Myocyte (in vitro differentiated cells): ENCODE measurements around the gene AAMP. TPM values are rescaled to one million over a fixed set of nuclear protein-coding genes. Genes with fewer than 3 reads are reported as not detected.

Source experiments
- DNase-seq: peaks from one replicate; pipeline ENCODE4 v3.0.0-alpha.2; 2012; ENCODE audit warnings: low read depth
- microRNA-seq: library from miRNA; unstranded; fragments of <30 nt; microRNA quantifications from one replicate; pipeline ENCODE4, GENCODE V29; 2016
- total RNA-seq: library from RNA; depleted of rRNA; stranded (reverse); fragments of >200 nt; gene quantifications from 2 replicates; pipeline ENCODE4 v1.2.3, GENCODE V29; 2014

Gene AAMP
- total RNA-seq, 1 donor from 2014 or later: 198 TPM

DNA sequence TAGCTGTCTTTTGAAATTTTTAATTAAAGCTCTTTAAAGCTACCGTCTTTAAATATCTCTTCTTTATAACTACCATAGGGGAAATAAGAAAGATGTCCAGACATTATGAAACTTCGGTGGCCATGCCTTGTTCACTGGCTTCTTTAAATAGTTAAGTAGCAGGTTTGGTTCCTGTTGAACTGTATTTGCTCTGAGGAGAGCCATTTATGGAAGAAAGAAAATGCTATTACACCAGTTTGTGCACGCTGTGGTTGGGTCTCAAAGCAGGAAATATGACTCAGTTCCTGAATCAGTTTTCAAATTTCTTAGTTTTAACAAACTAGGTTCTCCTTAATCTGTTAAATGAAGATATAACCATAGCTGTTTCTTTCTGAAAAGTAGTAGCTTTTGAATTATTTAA is 40.7 kb downstream of the AAMP start:
- peak; percentile 55 for DNase-seq

DNA sequence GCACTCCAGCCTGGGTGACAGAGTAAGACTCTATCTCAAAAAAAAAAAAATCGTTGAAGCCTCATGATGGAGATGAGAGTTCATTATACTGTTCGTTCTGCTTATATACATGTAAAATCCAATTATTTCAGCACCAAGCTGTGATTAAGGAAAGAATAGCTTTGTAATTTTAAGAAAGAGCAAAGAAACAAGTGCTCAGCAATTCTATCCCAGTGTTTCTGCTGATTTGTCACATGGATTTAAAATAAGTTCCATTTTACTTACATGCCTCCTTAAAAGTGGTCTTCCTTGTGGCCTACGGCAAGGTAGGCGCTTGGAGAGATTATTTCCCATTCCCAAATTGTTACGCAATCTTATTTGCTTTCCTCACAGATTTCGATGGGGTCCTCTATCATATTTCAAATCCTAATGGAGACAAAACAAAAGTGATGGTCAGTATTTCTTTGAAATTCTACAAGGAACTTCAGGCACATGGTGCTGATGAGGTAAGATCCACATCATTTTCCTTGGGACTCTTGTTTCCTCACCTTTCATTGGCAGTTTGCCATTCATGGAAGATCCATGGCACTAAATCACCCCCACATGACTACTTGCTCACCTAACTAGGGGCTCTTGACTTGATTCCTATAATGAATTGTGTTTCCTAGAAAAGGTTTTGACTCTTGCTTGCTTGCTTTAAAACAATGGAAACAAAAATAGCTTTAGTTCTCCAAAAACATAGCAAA is 41.4 kb downstream of the AAMP start:
- no peak for DNase-seq

GRCh38 chr2:218226903-218227302 is 43.0 kb downstream of the AAMP start:
- DNase-seq: no peak

DNA sequence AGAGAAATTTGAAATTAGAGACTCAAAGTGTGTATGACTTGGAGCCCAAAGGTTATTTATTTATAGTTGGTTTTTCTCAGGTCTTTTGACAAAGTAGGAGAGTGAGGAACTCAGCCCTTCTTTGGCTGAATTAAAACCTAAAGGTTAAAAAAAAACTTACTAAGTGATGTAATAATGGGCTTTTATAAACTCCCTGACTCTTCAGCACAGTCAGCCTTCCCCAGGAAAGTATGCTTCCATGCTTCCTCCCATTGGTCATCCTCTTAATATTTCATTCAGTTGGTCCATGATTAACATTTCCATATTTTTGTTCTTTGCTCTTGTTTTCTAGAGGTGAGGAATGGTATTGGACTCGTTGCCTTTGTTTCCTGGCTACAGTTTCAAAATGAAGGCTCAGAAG is 45.8 kb downstream of the AAMP start:
- no peak for DNase-seq

DNA sequence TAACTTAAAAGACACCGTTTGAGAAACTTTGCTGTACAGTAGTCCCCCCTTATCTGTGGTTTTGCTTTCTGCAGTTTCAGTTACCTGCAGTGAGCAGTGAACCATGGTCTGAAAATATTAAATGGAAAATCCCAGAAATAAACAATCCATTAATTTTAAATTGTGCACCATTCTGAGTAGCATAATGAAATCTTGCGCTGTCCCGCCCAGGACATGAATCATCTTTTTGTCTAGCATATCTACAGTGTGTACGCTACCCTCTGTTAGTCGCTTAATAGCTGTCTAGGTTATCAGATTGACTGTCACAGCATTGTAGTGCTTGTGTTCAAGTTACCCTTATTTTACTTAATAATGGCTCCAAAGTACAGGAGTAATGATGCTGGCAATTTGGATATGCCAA is 46.9 kb downstream of the AAMP start:
- no peak for DNase-seq

GRCh38 chr2:218221000-218221399 is 48.9 kb downstream of the AAMP start:
- DNase-seq: no peak

DNA sequence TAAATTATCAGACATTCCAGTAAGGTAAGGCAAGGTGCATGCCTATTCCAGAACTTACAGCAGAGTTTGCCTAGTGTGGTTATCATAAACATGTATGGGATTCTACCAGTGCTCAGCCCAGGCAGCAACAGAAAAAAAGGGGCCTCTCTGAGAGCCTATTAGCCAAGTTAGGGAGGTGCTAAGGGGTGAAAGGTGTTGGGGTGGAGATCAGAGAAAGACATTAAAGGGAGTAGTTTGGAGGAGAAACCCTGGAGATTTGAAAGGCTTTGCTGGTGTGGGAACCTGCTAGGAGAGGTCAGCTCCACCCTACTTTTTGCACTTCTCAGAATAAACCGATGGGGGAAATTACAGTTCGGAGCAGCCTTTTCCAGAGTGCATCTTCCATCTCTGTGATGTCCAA is 50.0 kb downstream of the AAMP start:
- no peak for DNase-seq

GRCh38 chr2:218218268-218219185 is 51.4 kb downstream of the AAMP start:
- no peak for DNase-seq

GRCh38 chr2:218217360-218218267 is 52.3 kb downstream of the AAMP start:
- peak; percentile 43 for DNase-seq

DNA sequence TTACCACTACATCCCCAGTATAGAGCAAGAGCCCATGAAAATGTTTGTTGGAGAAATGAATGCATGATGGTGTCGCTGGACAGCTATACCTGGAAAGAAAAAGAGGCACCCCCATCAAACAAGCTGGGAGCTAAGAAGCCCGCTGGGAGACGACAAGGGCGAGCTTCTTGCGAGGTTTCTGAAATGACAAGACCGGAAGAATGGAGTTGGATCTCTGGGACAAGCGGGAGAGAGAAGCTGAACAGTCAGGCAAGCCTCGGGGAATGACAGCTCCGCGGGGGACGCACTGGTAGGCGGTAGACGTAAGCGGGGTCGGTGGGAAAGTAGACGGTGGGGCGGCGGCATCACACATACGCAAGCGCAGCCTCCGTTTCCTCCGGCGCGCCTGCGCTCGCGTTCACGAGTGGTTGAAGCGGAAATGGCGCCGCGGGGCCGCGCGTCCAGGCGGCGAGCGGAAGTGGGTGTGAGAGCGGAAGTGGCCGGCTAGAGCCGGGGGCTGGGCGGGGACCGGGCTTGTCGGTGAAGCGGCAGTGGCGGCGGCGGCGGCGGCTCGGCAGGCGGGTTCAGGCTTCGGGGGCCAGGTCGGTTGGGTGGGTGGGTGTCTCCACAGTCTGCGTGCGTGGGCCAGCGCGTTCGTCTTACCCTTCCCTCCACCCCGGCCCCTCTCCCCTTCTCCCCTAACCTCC is 53.1 kb downstream of the AAMP start, which contains the start of gene ARPC2:
ARPC2 (plus strand) TSS at position 516 of the 686 bp plus-strand sequence. CDS start 282 bp downstream, outside the sequence.
- peak; percentile 95 for DNase-seq

- DNase-seq: no peak
Measured at GRCh38 chr2:218216336-218216673, 53.6 kb downstream of the AAMP start.

Small RNA genes lying within 50 kb of the gene (microRNA-seq; reads per million reads assigned to microRNA genes)
- 4.5 reads per million, percentile 20 among the genes with 10 or more reads in this experiment for gene MIR6513

Other genes starting within 250 kb of the AAMP start
- gene RUFY4, start 200.9 kb downstream of the AAMP start, total RNA-seq: 0.08 TPM in 1 of 2 replicates, not detected in the other
- gene CXCR2, start 144.1 kb downstream of the AAMP start, total RNA-seq: not detected in 2 replicates
- gene CXCR1, start 103.2 kb downstream of the AAMP start, total RNA-seq: not detected in 2 replicates
- 237 and 270 TPM in 2 replicates for gene ARPC2, start 52.9 kb downstream of the AAMP start, total RNA-seq
- gene GPBAR1, start 9.1 kb downstream of the AAMP start, total RNA-seq: 0.57 and 1.1 TPM in 2 replicates
- 30.6 and 37.8 TPM in 2 replicates for gene PNKD, start 382 bp upstream of the AAMP start, total RNA-seq
- 198 and 212 TPM in 2 replicates for gene TMBIM1, start 22.4 kb upstream of the AAMP start, total RNA-seq
- not detected in 2 replicates for gene CATIP, start 86.7 kb upstream of the AAMP start, total RNA-seq
- gene SLC11A1, start 112.1 kb upstream of the AAMP start, total RNA-seq: 0.03 and 0.36 TPM in 2 replicates
- gene CTDSP1, start 129.7 kb upstream of the AAMP start, total RNA-seq: 45.3 and 48.9 TPM in 2 replicates
- not detected in 2 replicates for gene VIL1, start 149.0 kb upstream of the AAMP start, total RNA-seq